GM18519 (cell line): ENCODE data around the gene RBMS3.

Experiments
- ATAC-seq: cut with Tn5 transposase; IDR thresholded peaks from one replicate; pipeline ENCODE4 v1.9.1; 2021; ENCODE audit warnings: mild to moderate bottlenecking, moderate library complexity; ENCODE audit not compliant: unreplicated experiment, low FRiP score

RBMS3 gene

DNA sequence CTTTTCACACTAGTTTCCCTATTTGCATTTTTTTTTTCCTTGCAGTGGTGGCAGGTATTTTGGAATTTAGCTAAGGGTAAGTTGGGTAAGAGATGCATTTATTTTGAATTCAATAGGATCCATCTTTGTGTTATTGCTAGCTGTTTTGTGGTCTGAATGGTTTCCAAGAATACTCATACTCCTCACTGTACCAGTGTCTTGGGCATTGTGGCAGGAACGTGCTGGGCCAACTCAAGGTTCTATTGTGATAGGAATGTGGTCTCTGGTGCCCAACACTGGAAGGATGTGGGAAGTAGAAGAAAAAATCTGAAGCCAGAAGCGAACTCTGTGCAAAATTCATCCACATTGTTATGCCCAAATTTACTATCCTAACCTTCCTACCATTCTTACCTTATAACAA lies 135.6 kb downstream of the RBMS3 start:
- no peak for ATAC-seq

DNA sequence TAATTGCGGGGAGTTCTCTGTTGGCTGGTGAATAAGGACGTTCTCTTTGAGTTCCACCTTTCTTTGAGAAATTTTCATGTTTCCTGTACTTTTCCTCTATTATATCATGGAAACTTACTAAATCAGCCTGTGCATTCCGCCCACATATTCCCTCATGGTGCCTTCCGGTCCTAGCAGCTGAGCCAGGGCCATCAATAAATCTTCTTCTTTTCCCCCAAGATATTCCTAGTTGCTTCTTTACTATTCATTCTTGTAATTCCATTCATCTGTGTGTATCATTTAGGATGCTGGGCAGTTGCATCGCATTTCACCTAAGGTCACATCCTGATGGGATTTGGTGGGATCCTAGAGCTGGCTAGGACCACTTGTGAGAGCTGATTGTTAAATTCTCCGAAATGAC lies 139.2 kb downstream of the RBMS3 start:
- ATAC-seq = no peak

DNA sequence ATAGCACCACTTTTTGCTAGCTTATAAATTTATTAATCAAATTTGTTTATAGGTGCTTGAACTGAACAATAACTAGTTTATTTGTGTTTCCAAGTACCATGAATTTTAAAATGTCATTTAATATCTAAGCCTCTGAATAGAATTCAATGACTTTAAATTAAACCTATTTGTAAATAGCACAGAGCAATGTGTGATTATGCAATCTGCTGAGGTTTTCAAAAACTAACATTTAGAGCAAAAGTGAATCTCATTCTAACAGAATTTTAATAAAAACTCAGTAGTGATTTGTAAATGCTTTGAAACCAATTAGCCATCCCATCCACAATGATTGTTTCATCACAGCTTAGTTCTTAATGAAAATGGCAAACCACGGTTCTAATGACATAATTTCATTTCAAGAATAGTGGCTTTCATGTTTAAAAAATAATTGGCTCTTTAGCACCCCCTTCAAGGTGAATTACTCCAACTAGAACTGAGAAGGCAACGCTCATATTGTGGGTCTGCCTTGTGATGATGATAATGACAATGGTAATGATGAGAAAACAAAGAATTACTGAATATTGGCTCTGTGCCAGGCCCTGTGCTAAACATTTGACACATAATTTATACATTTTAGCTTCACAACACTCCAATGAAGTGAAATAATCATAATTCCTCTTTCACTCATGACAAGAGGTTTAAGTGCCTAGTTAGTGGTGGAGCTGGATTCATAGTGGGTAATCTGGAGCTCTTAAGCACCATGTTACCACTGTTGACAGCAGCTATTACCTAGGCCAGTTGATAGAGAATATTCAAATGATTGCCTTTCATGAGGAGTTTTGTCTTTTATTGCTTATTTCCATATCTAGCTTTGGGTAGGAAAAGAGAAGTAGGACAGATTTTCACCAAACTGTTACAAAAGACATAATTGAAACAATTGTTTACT lies 145.7 kb downstream of the RBMS3 start:
- ATAC-seq = no peak

DNA sequence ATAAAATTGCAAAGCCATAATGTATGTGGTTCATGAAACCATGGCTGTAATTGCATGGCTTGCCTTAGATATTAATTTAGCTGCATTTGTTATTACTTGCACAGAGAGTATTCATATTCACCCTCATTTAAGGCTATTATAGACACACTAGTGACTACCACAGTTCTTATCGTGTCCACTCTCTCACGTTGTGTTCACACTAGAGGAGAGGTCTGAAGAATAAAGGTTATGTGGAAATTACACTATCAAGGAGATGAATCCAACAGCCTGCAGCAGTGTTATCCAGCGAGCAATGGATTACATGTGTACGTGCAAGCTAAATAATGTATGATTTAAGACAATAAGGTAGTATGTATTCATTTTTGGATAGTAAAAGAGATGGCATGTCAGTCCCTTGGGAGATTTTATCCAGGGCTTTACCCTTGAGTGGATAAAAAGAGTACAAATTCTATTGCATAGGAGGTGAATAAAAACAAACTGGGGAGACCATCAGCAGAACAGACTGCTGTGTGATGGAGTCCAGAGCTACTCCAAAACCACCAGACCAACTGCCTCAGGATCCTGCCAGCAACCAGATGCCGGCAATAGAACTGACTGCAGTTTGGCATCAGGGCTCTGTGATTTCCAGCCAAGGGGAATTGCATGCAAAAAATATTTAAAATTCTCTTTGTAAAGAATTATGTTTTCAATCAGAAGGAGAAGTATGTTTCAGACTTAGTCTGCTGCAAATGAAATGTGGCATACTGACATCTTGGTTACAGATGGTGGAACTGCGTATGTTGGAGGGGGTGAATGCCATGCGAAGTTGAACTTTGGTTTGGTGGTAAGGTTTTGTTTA lies 146.6 kb downstream of the RBMS3 start:
- no peak for ATAC-seq

DNA sequence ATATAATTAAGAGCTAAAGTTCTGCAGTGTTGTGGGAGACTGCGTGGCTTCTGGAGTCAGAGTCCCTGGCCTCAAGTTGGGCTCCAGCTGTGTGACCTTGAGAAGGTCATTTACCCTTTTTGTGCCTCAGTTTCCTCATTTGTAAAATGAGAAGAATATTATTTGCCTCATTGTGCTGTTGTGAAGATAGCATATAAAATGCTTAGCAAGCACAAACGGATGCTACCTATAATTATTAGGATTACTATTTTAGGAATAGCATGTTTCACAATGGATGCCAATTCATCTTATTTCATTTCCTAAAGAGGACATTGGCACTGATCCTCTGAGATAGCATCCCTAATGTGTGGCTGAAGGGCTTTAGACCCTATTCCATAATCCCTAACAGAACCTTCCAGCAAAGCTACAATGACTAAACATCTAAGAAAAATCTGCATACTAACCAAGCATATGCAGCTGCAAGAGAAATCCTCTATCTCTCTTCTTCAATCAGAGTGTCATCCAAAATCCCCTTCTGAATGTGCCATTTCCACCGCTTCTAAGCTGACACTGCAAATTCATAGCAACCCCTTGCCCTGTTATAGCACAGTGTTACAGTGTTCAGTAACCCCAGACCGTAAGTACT lies 148.3 kb downstream of the RBMS3 start:
- no peak for ATAC-seq

DNA sequence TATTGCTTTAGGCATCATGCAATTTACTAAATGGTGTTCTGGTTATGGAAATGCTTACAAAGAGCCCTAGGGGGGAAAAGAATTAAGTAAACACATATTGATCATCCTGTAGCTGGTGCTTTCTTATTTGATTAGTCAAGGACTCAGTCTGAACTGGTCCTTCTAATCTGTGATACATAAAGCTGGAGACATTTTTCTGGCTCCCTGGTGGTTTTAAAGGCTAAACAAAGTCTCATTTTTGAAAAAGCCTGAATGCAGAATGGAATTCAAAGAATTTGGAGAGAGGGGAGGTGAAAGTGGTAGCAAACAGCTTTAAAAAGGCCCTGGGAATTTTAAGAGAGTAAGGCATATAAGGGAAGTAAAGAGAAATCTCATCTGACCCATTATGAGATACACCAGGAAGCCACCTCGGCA lies 149.7 kb downstream of the RBMS3 start:
- no peak for ATAC-seq

DNA sequence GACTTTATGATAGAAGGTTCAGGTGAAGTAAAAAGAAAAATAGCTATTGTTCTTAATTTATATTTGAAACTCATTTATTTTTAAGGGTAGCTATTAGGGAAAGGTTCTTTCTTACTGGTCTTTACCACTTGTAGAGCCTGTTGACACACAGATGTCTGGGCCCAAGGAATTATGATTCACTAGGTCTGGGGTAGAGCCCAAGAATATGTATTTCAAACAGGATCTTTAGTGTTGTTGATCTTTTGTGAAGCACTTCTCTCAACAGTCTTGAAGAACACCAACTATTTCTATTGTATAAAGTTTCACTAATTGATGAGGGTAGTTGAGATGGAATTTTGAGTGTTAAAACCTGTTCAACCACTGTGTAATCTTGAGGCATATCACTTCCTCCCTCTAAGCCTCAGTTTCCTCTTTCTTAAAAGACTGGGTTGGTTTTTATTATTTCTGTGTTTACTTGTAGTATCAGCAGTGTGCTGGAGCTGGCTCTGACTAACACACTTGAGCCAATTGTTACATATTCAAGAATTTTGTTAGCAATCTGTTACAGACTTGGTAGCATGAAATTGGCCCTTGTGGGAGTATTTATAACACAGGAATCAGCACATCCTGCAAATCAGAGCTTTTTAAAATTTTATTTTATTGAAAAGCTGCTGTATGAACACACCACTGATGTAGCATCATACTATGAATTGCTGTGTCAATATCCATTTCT lies 155.9 kb downstream of the RBMS3 start:
- ATAC-seq = no peak

DNA sequence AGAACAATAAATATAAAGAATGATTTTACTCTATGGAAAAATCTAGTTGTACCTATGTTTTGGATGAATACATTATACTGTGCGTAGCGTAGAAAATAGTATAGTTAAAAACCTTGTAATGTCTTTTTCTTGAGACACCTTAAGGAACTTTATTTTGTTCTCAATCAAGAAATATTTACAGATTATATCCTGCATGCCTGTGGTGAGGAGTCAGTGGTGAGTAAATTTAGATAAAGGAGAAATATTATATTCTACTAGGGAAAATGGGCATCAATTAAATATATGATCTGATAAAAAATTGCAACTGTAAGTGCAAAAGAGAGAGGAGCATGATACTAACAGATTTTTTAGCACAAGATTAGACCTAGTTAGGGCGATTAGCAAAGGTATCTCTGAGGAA lies 157.7 kb downstream of the RBMS3 start:
- ATAC-seq = no peak

DNA sequence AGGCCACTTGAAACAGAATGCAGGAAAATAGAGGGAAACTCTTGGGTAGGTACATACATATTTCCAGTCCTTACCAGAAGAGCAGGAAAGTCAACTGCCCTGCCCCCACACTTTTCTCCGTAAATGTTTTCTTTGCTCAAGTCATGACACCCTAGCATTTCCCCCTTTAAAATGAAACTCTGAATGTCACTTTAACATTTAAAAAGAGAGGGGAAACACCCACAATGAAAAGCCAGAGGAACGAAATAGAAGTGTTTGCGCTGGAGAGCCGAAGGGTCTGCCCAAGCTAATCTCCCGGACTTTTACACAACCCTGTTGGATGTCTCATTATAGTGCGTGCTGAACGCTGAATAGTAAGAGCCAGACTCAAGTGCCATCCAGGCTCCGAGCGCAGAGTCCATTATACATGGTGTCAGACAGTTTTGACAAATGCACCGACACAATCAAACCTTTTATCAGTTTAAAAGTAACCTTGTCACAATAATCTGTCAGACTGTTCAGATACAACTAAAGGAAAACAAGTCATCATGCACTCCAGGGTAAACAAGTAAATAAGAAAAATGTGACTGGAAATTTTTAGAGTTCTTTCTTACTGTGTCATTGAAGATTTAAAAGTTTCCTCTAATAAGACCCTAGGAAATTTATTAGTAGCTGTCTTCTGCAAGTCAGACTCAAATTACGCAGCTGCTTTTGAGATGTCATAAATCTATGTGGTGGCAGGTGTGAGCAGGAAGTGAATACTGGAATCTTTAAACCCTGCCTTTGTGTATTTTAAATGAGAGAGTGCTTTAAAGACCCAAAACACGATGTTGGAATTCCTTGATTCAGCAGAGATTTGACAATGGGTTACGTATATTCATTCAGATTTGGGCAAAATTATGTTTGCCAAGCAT lies 159.8 kb downstream of the RBMS3 start:
- ATAC-seq = no peak

DNA sequence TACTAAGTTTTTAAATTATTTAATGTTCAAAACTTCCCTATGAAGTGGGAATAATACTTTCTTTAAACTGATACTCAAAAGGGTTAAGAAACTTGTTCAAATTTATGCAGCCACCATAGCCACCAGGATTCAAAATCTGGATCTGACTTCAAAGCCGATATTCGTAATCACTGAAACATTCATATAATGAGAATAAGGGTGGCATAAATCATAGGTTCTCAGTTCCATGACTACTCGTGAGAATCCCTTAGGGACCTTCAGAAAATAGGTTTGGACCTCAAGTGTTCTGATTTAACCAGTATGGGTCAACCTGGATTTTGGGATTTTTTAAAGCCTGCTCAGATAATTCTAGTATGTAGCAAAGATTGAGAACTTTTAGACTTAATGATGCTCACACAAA lies 160.6 kb downstream of the RBMS3 start:
- no peak for ATAC-seq

DNA sequence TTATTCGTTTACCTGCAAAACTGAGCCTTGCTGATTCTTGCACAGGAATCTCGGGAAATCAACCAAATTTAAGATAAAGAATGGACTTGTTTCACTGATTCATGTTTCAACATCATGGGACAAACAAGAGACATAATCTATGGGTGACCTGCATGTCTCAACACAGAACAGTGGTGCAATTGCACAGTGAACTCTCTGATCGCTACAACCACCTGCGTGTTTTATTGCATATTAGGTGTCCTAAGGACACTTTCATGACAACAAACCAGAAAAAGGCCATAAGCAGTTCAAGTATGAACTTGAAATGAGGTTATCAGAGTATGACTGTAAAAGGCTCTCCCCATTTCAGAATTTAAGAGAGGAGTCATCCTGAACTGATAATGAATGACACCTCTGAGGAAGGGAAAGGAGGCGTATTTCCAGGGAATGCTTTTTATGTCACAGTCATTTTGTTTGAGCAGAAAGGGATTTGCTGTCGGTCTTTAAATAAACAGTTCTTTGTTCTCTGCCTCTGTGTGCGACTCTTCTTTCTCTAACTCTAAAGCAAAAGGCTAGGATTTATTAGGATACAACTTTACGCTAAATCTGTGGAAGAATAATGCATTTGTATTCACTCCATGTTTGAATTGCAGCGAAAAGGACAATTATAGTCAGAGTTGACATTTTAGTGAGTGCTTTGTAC lies 167.2 kb downstream of the RBMS3 start:
- ATAC-seq = no peak

DNA sequence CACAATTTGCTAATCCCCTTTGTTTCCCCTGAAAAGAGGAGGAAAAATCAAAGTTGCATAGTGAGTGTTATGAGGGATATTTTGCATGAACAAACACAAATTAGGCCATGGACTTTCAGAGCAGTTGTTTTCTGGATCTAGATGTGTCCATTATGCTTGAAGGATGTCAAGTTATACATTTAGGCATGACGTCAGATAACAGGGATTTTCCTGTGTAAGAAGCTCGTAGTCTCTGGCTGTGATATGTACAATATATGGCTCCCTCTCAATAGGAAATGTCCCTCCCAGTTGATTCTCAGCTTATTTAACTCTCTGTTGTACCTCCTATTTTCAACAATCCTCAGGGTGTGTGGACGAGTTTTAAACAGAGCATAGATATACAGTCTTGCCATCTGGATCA lies 171.0 kb downstream of the RBMS3 start:
- no peak for ATAC-seq

DNA sequence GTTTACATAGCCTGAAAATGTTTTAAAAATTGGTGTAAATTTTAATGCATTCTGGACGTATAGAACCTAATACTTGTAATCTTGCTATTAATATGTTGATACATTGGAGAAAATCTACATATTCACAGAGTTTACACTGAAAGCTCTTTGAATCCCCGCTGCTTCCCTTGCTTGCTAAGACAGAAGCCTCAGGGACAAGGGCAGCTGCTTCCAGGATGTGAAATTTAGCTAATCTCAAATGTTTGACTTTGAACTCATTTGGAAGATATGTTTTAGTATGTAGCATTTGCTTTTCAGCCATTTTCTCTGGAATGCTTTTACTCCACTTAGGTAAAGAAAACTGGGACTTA lies 172.0 kb downstream of the RBMS3 start:
- ATAC-seq = no peak

DNA sequence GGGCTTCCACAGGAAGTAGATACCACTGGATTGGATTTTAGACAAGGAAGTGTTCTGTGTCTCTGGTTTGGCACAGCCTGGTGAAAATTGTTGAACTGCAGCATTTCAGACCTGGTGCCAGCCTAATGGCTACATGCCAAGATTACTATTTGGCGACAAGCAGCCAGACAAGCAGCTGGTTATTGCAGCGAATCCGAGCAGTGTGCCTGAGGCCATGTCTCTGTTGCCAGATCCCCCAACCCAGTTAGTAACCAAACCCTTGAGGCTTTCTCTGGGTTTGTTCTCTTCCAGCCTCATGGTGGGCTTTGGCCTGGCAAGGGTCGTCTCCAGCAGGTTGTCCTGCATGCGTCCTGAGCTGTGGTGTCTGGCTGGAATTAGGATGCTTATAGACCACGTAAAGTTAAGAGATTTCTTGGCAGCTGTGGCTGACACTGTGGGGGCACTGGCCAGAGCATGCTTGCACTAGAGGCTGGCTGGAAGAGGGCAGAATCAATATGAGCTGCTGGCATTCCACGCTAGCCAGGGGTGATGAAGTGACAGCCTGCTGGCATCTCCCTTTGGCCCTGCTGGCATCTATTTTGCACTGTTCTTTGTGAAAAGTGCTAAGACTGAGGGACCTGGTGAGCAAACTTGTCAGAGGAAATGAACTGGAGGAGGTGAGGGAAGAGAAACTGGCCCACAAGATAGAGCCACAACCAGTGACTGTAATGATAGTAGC lies 172.6 kb downstream of the RBMS3 start:
- ATAC-seq = no peak

DNA sequence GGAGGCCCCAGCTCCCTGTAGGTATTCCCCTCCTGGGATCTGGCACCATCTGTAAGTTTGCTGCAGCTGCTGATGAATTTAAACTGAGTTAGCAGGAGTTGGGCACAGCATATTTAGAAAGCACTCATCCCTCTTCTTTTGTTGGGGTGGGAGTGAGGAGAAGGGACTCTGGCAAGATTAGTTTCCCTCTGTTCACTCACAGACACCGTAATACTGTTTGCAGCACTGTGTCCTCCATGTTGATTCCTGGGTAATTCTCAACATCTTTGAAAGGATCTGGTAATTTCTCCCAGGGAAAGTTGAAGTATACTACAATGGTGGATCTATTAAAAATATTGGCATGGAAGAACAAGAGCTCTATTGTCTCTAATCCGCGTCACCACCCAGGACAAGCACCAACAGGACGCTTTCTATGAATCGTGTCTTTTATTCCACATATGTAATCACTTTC lies 173.3 kb downstream of the RBMS3 start:
- ATAC-seq = no peak

DNA sequence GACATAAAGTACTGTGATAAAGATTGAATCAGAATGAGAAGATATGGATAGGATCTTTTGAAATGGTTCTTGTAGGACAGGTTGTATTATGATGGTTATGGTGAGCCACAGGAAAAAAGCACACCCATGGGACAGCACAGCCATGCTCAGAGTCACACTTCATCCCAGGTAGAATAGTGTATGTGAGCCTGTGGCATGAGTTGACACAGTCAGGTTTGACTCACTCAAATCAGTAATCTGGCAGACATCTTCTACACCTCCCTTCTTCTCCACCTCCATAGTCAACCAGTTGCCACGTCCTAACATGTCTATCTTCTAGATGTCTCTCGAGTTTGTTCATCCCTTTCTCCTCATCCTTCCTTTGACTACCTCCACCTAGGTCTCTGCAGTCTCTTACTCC lies 176.0 kb downstream of the RBMS3 start:
- ATAC-seq = no peak

DNA sequence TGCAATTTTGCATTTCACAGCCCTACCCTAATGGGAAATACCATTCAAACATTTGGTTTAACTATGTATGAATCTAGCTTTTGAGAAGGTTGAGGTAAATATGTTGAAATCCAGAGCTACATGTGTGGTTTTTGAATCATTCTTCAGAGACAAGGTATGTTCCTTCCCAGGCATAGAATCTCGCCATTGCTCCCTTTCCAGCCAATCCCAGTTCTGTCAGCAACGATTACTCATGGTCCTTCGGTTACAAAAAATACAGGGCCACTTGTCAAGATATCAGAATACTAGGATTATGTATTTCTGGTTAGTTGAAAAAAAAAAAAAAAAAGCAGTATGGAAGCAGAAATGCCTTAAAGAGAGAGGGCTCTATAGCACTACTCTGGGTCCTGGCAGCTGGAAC lies 182.4 kb downstream of the RBMS3 start:
- no peak for ATAC-seq

DNA sequence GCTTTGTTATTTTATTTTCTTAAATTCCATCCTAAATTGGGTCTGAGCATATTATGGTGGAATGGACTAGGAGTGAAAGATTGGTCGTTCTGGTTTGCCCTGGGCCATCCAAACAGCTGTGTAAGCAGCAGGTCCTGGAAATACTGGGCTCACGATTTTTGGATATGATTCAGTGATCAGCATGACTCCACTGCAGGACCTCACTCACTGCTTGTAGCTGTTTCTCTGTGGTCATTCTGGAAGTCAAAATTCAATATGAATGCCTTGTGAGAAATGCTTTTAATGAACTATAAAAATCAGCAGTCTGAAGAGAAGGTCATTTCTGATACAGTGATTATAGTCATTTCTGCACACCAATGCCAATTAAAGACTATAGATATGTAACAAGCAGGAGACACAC lies 185.0 kb downstream of the RBMS3 start:
- ATAC-seq = no peak
